Stimulated activated CD8-positive, alpha-beta memory T cell treated with anti-CD3 and anti-CD28 coated beads, Interleukin-12 subunit alpha, Interleukin-12 subunit beta, amount 100 ng/mL, for 1 hour (primary cell): ENCODE measurements around the gene CNIH2.
"Not testable (repeated sequence)": the region's sequence is repeated elsewhere in the genome, so short reads cannot be mapped to it uniquely, and the experiment has no call there.

ENCODE experiments used
- DNase-seq: peaks from one replicate; pipeline ENCODE4 v3.0.0-alpha.2; 2020; ENCODE audit warnings: low read depth

The CNIH2 gene

GRCh38 chr11:66277064-66277463 is 911 bp upstream of the CNIH2 start:
- DNase-seq, result not testable (repeated sequence)

- DNase-seq, result no peak
These were observed 552 bp downstream of the CNIH2 start for GRCh38 chr11:66278363-66279091.

GRCh38 chr11:66279092-66279734 is 1.2 kb downstream of the CNIH2 start:
- DNase-seq, result no peak

- no peak for DNase-seq
These were observed 2.5 kb downstream of the CNIH2 start for GRCh38 chr11:66280428-66280827.

GRCh38 chr11:66281001-66281400 is 3.0 kb downstream of the CNIH2 start:
- no peak for DNase-seq

- no peak for DNase-seq
These were observed 3.9 kb downstream of the CNIH2 start for GRCh38 chr11:66281776-66282467.

- peak; percentile 99 for DNase-seq
These were observed 4.8 kb downstream of the CNIH2 start for GRCh38 chr11:66282468-66283455.

GRCh38 chr11:66283461-66284105 is 5.6 kb downstream of the CNIH2 start:
- DNase-seq, result no peak

- DNase-seq, result no peak
These were observed 6.6 kb downstream of the CNIH2 start for GRCh38 chr11:66284526-66285078.

- DNase-seq, result no peak
These were observed 7.4 kb downstream of the CNIH2 start for GRCh38 chr11:66285250-66285947.

- DNase-seq, result no peak
These were observed 8.7 kb downstream of the CNIH2 start for GRCh38 chr11:66286699-66287098.

- no peak for DNase-seq
These were observed 9.4 kb downstream of the CNIH2 start for GRCh38 chr11:66287211-66287888.

- DNase-seq, result no peak
These were observed 10.1 kb downstream of the CNIH2 start for GRCh38 chr11:66287889-66288670.

- DNase-seq, result peak; percentile 96
These were observed 10.9 kb downstream of the CNIH2 start, which contains the start of gene YIF1A for GRCh38 chr11:66288671-66289547. Gene YIF1A, minus strand, starts transcription at chr11:66289143. Its CDS starts 158 bp downstream, at chr11:66288985.

- DNase-seq, result peak; percentile 50
These were observed 11.8 kb downstream of the CNIH2 start for GRCh38 chr11:66289548-66290329.

GRCh38 chr11:66290330-66290621 is 12.3 kb downstream of the CNIH2 start:
- no peak for DNase-seq

GRCh38 chr11:66291303-66291705 is 13.3 kb downstream of the CNIH2 start:
- no peak for DNase-seq
